Dendritic cell treated with granulocyte-macrophage colony-stimulating factor and Interleukin-4, amounts not matched to agents 40 ng/mL and 50 ng/mL, for 4 days (primary cell): ENCODE results near the gene MAPK14.
A peak's percentile ranks its signal among the peaks of the same experiment; 100 is the strongest.

Experiments used
- H3K27ac Mint-ChIP-seq: one replicate; pipeline ENCODE4 v1.8.0; 2022; ENCODE audit warnings: mild to moderate bottlenecking, mixed read lengths
- H3K27me3 Mint-ChIP-seq: one replicate; pipeline ENCODE4 v1.8.0; 2022; ENCODE audit warnings: mild to moderate bottlenecking, mixed read lengths
- H3K36me3 Mint-ChIP-seq: one replicate; pipeline ENCODE4 v1.8.0; 2022; ENCODE audit warnings: low read depth, mixed read lengths
- H3K4me1 Mint-ChIP-seq: one replicate; pipeline ENCODE4 v1.8.0; 2022; ENCODE audit warnings: low read depth, mixed read lengths
- H3K4me3 Mint-ChIP-seq: one replicate; pipeline ENCODE4 v1.8.0; 2022; ENCODE audit warnings: mild to moderate bottlenecking, moderate library complexity, mixed read lengths
- H3K9me3 Mint-ChIP-seq: one replicate; pipeline ENCODE4 v1.8.0; 2022; ENCODE audit warnings: mixed read lengths
- intact Hi-C: fragments of 100-400 bp; cut with micrococcal nuclease; formaldehyde crosslinking; loops from one replicate; pipeline ENCODE4 v1.15.0; 2022

Gene MAPK14

DNA sequence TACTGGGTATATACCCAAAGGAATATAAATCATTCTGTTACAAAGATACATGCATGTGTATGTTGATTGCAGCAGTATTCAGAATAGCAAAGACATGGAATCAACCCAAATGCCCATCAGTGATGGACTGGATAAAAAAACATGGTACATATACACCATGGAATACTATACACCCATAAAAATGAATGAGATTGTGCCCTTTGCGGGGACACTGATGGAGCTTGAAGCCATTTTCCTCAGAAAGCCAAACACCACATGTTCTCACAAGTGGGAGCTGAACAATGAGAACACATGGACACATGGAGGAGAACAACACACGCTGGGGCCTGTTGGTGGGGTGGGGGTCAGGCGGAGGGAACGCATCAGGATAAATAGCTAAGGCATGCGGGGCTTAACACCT, 61.4 kb downstream of the MAPK14 start:
- Mint-ChIP-seq H3K4me3 (no peak overlapping the region), H3K9me3 (no peaks in the 10 kb centered on the region), H3K27me3 (no peaks in the 10 kb centered on the region), H3K36me3 (peaks cover 68% of the 10 kb centered on the region), H3K27ac (no peak overlapping the region), H3K4me1 (peaks cover 9% of the 10 kb centered on the region)
- intact Hi-C loops, result no loop called here

DNA sequence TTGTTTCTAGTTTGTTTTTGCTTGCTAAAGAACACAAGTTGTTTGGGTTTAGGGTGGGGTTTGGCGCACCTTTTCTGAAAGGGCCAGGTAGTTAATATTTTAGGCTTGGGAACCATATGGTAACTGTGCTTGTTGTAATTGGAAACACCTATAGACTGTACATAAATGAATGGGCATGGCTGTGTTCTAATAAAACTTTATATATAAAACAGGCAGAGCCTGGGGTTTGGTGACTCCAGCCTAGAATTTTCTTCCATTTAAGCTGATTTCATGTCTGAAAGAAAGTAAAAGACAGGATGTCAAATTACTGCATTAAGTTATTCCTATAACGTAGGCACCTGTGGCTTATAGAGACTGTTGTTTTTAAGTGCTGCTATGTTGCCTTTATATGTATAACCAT, 66.6 kb downstream of the MAPK14 start:
- Mint-ChIP-seq H3K4me3 (no peak overlapping the region), H3K27ac (peak overlapping the region; percentile 29), H3K36me3 (peaks cover 73% of the 10 kb centered on the region), H3K27me3 (no peaks in the 10 kb centered on the region), H3K4me1 (peaks cover 12% of the 10 kb centered on the region), H3K9me3 (no peaks in the 10 kb centered on the region)
- intact Hi-C loops, result no loop called here

DNA sequence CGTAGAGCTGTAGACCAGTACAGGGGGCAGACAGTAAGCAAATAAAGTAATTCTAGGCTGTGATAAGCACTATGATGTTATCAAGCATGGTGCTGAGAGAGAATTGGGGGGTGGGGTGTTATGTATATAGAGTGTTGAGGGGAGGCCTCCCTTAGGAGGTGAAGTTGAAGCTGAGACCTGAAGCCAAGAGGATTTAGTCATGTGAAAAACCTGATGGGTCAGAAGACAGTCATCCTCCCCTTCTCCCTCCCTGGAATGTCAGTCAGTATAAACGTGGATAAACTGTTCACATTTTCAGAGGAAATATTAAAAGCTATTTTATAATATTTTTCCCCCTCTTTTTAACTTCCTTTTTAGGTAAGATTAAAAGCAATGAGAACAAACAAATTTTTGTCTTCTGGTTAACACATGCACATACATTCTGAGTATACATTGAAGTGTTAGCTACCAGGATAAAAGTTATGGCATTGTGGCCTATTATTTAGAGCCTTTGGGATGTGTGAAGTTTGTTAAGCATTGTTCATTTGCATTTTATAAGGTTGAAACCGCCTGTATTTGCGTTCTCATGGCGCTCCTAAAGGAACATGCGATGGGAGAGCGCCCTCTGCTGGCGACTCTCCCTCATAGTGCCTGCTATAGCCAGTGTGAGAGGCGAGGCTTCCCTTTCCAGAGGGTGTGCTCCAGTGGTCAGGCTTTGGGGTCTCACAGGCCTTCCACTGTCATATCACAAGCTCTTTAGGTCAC, 67.3 kb downstream of the MAPK14 start:
- H3K9me3 Mint-ChIP-seq, result no peaks in the 10 kb centered on the region
- peak overlapping the region; percentile 29 for H3K27ac Mint-ChIP-seq
- intact Hi-C loops, result loop anchor here (1.0 kb wide), 1 partner anchor 68 kb away; the partner anchor contains the start of gene MAPK14

DNA sequence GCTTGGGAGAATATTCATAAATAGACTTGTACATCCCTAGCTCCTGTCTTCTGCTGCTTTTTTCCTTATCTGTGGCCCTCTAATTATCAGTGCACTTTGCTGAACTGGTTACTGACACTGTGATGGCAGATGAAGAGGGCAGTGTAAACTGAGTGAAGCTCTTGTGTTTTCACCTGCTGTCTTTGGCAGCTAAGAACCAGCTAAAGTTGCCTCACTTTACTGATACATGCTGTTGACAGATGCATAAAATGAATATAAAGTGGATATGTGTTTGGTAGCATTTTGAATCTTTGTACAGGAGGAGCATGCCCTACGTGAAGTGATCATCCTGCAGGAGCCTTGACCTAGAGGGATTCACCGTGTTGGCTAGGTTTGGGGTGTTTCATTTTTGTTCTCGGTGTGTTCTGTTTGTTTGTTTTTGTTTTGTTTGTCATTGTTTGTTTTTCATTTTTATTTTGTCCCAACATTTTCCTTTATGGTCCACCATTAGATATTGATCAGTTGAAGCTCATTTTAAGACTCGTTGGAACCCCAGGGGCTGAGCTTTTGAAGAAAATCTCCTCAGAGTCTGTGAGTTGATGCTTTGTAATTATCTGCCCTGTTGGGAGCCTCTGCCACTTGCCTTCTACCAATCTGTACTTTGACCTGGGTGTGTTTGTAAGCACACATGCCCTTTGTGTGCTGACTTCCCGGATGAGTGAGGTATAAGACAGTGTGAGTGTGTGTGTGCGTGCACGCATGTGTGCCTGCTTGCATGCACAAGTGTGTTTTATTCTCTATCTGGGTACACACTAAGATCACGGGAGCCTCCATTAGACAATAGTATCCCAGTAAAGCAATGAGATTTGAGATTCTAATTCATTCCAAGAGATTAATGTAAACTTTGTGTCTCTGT, 68.1 kb downstream of the MAPK14 start:
- H3K9me3 Mint-ChIP-seq, result no peaks in the 10 kb centered on the region
- no peak overlapping the region for H3K4me3 Mint-ChIP-seq
- no peaks in the 10 kb centered on the region for H3K27me3 Mint-ChIP-seq
- H3K36me3 Mint-ChIP-seq, result peaks cover 75% of the 10 kb centered on the region
- peaks cover 16% of the 10 kb centered on the region for H3K4me1 Mint-ChIP-seq
- intact Hi-C loops, result loop anchor here (1.0 kb wide), 1 partner anchor 68 kb away; the partner anchor contains the start of gene MAPK14
- H3K27ac Mint-ChIP-seq, result no peak overlapping the region

More for the DNA sequence above, 67.3 kb downstream of the MAPK14 start:
- H3K4me1 Mint-ChIP-seq, result peaks cover 16% of the 10 kb centered on the region
- no peak overlapping the region for H3K4me3 Mint-ChIP-seq
- no peaks in the 10 kb centered on the region for H3K27me3 Mint-ChIP-seq
- peaks cover 78% of the 10 kb centered on the region for H3K36me3 Mint-ChIP-seq

DNA sequence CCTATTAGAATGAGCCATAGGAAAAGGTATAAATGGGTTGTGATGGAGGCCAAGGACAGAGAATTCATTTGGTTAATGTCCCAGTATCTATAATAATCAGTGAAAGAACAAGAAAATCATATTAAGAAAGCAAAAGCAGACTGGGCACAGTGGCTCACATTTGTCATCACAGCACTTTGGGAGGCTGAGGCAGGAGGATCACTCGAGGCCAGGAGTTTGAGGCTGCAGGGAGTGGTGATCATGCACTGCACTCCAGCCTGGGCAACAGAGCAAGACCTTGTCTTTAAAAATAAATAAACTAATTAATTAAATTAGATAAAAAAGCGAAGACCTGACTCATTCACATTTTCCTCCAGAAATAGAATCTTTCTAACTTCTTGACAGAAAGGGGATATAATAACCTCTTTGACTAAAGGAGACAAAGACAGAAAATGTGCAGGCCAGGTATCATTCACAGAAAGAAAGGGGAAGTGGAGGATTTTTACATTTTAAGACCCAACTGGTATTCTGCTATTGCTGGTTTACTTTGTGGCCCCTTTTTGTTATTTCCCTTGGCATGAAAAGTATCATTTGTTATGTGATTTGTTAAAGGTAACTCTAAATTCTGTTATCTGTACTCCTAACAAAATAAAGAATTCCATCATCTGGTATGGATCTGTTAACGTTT, 70.8 kb downstream of the MAPK14 start:
- intact Hi-C loops, result no loop called here
- peaks cover 16% of the 10 kb centered on the region for H3K4me1 Mint-ChIP-seq
- H3K9me3 Mint-ChIP-seq, result no peaks in the 10 kb centered on the region
- H3K27me3 Mint-ChIP-seq, result no peaks in the 10 kb centered on the region
- no peak overlapping the region for H3K4me3 Mint-ChIP-seq
- H3K27ac Mint-ChIP-seq, result no peak overlapping the region
- peaks cover 74% of the 10 kb centered on the region for H3K36me3 Mint-ChIP-seq

DNA sequence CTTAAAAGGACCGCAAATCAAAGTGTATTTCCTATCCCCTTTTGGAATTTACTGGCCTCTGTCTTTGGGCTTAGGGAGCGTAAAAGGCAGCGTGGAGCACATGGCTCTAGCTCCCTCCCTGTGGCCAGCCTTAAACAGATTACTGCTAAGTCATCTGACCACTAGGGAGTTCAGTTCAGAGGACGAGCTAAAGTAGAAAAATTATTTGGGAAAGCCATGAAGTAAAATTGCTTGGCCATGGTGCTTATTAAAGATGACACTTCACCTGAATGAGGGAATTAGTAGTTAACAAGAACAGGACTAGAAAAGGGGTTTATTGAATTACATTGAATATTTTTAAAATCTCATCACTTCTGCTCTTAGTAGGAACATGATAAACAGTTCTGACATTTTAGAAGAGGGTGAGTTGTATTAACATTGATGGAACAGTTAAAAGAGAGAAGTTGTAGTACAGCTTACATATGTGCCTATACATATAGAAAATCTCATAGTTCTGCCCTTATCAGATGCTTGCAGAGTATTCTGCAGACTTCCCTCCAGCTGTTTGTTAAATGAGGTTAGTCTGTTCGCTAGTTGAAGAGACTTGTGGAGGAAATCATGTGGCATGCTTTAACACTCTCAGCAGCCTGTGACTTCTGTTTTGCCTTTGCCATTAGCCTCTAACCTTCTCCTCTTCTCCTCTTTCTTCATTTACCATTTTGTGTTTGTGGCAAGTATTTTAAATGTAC, 71.5 kb downstream of the MAPK14 start:
- Mint-ChIP-seq H3K9me3 (no peaks in the 10 kb centered on the region), H3K27ac (no peak overlapping the region), H3K4me1 (peaks cover 16% of the 10 kb centered on the region), H3K4me3 (no peak overlapping the region), H3K27me3 (no peaks in the 10 kb centered on the region), H3K36me3 (peaks cover 81% of the 10 kb centered on the region)
- intact Hi-C loops, result no loop called here

DNA sequence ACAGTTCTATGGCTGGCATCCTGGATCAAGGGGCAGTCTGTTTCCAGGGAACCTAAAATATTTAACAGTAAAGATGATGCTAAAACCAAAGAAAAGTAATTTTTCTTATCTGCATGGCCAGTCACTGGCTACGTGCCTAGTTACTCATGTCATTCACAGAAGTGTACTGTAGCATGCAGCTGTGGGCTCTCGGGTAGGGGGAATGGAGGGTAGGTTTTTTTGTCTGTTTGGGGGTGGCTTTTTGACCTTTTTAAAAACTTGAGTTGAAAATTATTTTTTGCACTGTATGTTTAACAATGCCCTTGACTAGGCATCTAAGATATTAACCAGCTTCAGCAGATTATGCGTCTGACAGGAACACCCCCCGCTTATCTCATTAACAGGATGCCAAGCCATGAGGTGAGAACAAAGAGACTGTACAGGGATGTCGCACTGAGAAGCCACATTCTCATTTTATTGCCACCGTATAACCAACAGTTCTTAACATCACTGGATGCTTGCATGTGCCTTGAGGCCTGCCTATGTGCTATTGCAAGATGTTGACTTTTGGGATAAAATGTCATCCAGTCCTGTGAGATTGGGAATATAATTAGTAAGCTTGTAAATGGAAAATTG, 72.4 kb downstream of the MAPK14 start:
- Mint-ChIP-seq H3K9me3 (no peaks in the 10 kb centered on the region), H3K4me3 (no peak overlapping the region), H3K27me3 (no peaks in the 10 kb centered on the region), H3K36me3 (peaks cover 90% of the 10 kb centered on the region), H3K27ac (no peak overlapping the region), H3K4me1 (peaks cover 11% of the 10 kb centered on the region)
- intact Hi-C loops, result no loop called here

DNA sequence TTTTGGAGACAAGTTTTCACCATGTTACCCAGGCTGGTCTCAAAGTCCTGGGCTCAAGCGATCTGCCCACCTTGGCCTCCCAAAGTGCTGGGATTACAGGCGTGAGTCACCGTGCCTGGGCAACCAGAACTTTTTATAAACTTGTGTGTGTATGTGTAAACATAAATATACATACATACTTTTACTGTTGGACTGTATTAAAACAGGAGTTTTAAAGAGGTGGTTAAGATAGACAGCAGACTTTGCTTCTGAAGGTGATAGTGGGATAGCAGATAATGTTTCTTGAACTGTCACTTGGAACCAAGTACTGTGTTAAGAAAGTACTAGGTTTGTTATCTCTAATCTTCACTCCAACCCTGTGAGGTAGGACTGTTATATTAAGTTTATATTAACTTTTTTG, 74.1 kb downstream of the MAPK14 start:
- Mint-ChIP-seq H3K4me1 (peaks cover 11% of the 10 kb centered on the region), H3K27ac (no peak overlapping the region), H3K4me3 (no peak overlapping the region), H3K9me3 (no peaks in the 10 kb centered on the region), H3K27me3 (no peaks in the 10 kb centered on the region), H3K36me3 (peaks cover 92% of the 10 kb centered on the region)
- intact Hi-C loops, result no loop called here

DNA sequence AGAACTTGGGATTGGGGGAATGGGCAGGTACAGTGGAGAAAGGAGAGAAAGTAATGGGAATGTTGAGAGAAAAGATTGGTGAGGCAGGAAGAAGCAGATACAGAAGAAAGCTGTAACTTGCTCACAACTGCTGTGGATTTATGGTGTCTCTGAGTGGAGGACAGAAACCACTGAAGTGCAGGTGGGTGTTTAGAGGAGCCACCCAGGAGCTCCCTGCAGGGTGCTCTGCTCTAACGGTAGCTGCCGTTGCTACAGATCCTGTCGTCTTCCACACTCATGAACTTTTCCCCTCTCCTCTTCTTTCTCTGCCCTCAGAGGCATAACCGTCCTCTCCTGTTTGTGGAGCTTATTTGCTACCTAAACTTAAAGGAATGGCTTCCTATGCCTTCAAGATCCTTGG, 75.2 kb downstream of the MAPK14 start:
- Mint-ChIP-seq H3K9me3 (no peaks in the 10 kb centered on the region), H3K4me1 (peaks cover 11% of the 10 kb centered on the region), H3K27ac (no peak overlapping the region), H3K36me3 (peaks cover 92% of the 10 kb centered on the region), H3K27me3 (no peaks in the 10 kb centered on the region), H3K4me3 (no peak overlapping the region)
- intact Hi-C loops, result no loop called here

DNA sequence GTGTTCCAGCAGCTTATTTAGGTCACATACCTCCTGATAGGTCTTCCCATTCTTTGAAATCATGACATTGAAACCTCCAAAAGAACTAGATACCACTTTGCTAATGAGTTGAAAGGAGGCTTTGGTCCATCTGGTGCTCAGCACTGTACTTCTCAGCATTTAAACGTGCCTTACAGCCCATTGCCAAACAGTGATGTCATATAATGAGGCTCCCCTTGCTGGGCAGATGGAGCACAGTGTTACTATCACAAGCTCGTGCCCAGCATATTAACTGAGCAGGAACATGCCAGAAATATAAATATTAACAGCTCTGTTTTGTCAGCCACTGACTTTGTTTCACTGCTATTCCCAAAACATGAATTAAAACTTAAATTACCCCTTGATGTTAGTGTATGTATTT, 77.2 kb downstream of the MAPK14 start:
- Mint-ChIP-seq H3K36me3 (peaks cover 96% of the 10 kb centered on the region), H3K4me1 (no peaks in the 10 kb centered on the region), H3K27ac (no peak overlapping the region), H3K4me3 (no peak overlapping the region), H3K27me3 (no peaks in the 10 kb centered on the region), H3K9me3 (no peaks in the 10 kb centered on the region)
- intact Hi-C loops, result no loop called here

DNA sequence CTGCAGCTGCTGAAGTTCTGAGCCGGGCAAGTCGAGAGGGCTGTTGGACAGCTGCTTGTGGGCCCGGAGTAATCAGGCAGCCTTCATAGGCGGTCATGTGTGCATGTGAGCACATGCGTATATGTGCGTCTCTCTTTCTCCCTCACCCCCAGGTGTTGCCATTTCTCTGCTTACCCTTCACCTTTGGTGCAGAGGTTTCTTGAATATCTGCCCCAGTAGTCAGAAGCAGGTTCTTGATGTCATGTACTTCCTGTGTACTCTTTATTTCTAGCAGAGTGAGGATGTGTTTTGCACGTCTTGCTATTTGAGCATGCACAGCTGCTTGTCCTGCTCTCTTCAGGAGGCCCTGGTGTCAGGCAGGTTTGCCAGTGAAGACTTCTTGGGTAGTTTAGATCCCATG, 81.5 kb downstream of the MAPK14 start:
- Mint-ChIP-seq H3K27ac (no peak overlapping the region), H3K36me3 (peaks cover 82% of the 10 kb centered on the region), H3K4me1 (peaks cover 12% of the 10 kb centered on the region), H3K27me3 (no peaks in the 10 kb centered on the region), H3K9me3 (no peaks in the 10 kb centered on the region), H3K4me3 (no peak overlapping the region)
- intact Hi-C loops, result no loop called here

DNA sequence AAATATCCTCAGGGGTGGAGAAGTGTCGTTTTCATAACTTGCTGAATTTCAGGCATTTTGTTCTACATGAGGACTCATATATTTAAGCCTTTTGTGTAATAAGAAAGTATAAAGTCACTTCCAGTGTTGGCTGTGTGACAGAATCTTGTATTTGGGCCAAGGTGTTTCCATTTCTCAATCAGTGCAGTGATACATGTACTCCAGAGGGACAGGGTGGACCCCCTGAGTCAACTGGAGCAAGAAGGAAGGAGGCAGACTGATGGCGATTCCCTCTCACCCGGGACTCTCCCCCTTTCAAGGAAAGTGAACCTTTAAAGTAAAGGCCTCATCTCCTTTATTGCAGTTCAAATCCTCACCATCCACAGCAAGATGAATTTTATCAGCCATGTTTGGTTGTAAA, 82.4 kb downstream of the MAPK14 start:
- H3K4me3 Mint-ChIP-seq, result no peak overlapping the region
- H3K27ac Mint-ChIP-seq, result no peak overlapping the region
- intact Hi-C loops, result no loop called here
- H3K4me1 Mint-ChIP-seq, result peaks cover 22% of the 10 kb centered on the region
- no peaks in the 10 kb centered on the region for H3K9me3 Mint-ChIP-seq
- no peaks in the 10 kb centered on the region for H3K27me3 Mint-ChIP-seq
- H3K36me3 Mint-ChIP-seq, result peaks cover 72% of the 10 kb centered on the region

DNA sequence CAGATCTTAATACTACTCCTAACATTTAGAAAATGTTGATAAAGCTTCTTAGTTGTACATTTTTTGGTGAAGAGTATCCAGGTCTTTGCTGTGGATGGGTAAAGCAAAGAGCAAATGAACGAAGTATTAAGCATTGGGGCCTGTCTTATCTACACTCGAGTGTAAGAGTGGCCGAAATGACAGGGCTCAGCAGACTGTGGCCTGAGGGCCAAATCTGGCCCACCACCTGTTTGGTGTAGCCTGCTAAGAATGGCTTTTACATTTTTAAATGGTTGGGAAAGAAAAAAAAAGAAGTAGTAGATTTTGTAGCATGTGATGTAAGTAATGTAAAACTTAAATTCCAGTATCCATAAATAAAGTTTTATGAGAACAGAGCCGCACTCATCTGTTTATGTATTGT, 83.3 kb downstream of the MAPK14 start:
- intact Hi-C loops, result no loop called here
- H3K27me3 Mint-ChIP-seq, result no peaks in the 10 kb centered on the region
- H3K27ac Mint-ChIP-seq, result no peak overlapping the region
- H3K4me1 Mint-ChIP-seq, result peaks cover 22% of the 10 kb centered on the region
- H3K9me3 Mint-ChIP-seq, result no peaks in the 10 kb centered on the region
- no peak overlapping the region for H3K4me3 Mint-ChIP-seq
- peaks cover 69% of the 10 kb centered on the region for H3K36me3 Mint-ChIP-seq
